ENCODE results near the gene LHFPL2.
"Not testable (repeated sequence)": the region's sequence is repeated elsewhere in the genome, so short reads cannot be mapped to it uniquely, and the experiment has no call there.

Gene LHFPL2

DNA sequence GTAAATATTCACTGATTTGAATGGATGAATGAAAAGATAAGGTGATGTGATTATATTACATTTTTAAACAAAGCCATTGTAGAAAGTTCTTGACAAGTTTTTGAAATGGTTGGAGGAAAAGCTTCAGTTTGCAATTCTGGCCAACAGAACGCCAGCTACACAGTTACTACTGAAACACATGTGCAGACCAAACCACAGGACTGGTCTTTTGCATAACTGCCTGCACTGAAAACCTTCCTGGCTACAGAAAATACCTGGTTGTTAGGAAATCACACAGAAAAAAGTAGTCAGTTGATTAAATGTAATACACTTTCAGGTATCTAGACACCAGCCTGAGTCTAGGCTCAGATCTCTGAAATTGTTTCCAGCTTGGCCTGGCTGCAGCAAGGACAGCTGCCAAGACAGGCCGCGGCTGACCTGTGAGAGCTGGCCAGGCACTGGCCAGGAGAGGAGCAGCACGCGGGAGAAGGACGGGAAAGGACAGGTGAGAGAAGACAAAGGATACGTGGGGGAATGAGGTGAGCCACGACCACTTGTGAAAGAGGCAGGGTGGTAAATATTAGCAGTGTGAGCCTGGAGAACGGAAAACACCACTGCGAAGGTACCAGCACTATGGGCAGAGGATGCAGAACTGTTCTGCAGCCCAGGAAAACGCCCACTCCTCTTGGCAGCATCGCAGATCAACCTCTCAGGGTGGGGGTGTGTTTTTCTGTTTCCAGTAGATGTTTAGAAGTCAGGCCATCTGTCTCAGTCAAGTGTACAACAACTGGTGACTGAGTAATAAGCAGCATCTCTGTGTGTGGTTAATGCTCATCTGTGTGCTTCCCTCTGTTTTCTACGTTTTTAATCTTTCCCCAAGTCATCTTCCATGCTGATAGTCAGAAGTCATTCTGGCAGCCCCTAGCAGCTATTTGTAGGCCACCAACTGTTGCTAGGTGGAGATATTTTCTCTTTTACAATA is 150.7 kb downstream of the LHFPL2 start:
- DNase-seq, result peak in 1 of 3 experiments; percentile 2

DNA sequence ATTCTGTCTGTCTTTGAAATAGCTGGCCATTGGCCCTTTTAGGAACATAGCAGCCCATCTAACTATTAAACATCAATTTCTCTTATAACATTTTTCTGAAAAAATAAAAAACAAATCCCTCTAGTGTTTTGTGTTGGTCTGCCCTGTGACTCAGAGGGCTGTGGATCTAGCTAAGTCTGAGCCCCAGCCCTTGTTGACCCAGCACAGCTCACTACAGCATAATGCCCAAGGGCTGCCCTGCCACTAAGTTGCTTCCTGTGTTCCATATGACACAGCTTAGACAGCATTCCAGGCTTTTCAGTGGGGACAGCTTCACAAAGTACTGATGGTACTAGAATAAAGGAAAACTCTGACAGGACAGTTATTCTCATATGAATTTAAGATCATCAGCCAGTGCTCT is 152.2 kb downstream of the LHFPL2 start:
- no peak for DNase-seq

DNA sequence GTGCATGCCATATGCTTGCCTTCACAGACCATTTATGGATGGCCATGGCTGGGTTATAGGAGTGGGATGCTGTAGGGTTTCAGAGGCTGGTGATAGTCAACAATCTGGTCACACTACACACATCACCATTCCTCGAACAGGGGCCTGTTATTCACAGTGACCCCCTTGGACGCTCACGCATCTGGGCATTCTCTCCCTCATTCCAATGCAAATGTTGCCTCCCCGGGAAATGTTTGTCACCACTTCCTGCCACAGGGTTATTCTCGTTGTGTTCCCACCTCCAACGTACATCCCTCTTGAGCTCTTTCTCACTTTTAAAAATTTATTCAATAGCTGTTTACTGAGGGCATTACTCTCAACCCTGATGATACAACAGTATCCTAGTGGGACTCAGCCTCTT is 152.8 kb downstream of the LHFPL2 start:
- DNase-seq, result no peak

DNA sequence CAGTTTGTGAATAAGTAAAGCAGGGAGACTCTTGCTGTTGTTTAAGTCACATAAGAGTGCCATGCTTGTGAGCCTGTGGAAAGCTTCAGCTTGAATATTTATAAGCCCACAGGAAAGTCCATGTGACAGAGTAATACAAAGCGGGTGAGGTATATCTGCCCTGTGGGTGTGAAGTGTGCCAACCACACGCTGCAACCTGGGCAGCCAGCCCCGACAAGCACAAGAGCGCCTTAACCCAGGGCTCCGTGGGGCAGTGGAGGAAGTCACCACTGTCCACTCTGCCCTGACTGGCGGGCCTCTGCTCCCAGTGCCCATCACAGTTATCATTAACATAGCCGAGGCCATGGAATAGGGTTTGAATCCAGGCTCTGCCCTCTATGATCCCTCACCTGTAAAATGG is 155.9 kb downstream of the LHFPL2 start:
- DNase-seq, result no peak

DNA sequence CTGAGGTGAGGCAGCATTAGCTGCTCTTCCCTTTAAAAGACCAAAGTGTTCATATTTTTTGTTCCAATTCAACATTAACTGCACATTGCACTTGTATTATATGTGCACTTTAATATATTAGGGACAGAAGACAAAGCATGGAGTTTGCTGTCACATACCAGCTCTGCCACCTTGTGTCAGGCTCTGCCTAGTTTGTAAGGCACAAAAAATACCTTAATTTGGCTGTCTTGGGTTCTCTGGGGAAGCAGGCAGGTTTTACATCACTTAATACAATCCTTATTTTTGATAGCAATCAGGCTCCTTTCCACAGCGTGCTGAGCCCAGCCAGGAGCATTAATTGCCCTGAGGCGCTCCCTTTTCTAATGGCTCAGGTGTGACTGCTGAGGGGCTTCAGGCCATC is 156.3 kb downstream of the LHFPL2 start:
- DNase-seq, result no peak

DNA sequence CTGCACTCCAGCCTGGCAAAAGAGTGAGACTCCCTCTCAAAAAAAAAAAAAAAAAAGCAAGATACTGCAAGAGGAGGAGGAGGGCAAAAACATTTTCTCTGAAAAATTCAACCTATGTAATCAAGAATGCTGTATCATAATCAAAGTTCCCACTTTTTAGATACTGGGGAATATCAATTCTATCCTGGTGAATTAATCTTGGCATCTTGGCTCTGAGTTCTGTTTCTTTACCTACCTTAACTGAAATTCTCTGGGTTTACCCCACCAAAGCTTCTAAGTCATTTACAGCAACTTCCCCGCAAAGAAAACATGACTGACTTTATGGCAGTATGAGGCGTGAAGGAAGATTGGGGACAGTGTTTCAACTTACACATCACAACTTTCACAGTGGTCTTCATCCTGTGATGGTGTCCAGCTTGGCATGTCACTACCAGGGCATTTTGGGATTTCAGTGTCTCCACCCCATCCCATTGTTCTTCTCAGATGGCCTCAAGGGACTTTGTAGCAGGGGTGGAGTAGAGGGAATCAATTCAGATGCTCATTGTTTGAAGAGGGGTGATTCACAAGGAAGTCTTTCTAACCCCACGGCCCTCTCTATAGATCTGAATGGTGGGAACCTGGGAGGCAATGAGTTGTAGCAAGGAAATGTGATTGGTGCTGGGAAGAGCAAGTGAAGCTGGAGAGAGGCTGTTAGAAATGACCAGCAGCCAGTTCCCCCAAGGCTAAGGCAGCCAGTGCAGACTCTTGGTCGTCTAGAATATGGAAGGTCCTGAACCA is 157.7 kb downstream of the LHFPL2 start:
- DNase-seq, result no peak

DNA sequence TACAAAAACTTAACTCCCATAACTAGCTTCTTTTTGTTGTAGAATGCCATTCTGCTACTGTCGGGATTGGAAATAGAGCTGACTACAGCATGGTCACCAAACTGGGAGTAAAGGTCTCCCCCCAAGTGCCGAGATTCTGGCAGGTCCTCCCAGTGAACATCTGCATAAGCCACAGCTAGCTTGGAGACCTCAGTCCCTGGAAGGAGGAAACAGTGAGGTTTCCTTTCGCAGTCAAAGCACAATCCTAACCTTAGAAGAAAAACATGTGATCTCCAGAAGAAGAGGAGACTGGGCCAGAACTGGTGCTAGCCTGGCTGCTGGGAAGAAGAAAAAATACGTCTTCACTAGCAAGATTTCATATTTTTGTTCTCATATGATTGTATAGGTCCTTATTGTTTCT is 160.7 kb downstream of the LHFPL2 start:
- no peak for DNase-seq

DNA sequence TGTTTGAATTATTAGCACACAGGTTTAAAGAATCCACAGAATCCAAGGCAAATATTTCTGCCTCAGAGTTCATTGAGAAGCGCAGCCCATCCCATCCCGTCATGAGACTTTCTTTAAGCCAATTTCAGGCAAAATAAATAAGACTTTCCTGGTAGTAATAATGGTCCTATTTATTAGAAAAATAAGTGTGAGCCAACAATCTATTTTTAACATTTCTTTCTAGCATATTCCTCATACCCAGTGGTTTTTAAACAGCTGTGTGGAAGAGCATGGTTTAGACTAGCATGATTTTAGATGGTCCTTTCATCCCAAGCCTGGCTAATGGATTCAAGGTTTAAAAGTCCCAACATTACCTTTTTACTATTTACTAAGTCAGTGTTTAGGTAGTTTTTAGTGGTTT is 162.4 kb downstream of the LHFPL2 start:
- no peak for DNase-seq

DNA sequence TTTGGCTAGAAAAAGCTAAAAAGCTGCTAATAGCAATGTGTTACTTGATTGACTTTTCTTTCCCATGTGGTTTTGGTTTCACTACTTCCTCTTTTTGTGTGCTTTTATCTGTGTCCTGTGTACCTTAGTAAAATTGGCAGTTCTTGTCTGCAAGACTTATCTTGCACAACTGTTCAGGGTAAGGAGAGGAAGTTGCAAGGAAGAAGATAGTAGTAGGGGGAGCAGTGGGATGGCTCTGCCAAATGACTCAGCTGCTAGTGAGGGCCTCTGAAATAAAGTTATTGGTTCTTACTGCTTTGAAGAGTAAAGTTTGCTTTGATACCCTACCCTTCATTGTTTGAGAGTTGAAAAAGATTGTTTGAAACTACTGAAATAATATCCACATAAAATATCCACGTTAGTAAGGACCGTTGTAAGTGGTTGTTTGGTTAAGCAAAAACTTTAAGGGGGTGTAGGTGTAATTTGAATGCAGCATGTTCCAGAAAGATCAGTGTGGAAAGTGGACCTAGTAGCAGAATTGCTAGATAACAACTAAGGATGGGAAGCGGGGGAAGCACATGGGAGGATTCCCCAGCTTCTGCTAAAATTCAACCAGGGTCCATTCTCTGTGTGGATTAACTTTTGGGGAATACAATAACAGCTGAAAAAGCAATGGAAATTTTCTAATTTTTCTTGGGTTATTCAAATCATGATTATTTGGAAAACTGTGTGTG is 164.6 kb downstream of the LHFPL2 start:
- DNase-seq, result no peak

DNA sequence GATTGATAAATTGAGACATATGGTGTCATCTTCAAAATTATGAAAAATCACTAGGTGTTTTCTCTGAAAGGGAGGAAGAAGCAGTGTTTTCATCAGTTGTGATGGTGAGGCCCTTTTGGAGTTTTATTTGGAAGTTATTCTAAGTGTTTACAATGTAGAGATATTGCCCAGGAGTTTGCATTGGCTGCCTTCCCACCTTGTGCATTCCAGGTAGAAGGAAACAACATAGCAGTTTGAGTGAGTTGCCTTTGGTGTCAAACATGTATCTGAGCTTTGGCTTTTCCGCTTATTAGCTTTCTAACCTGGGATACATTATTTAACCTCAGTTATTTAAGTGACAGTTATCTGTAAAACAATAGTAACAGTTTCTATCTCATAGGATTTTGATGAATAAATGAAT is 165.6 kb downstream of the LHFPL2 start:
- DNase-seq, result no peak

DNA sequence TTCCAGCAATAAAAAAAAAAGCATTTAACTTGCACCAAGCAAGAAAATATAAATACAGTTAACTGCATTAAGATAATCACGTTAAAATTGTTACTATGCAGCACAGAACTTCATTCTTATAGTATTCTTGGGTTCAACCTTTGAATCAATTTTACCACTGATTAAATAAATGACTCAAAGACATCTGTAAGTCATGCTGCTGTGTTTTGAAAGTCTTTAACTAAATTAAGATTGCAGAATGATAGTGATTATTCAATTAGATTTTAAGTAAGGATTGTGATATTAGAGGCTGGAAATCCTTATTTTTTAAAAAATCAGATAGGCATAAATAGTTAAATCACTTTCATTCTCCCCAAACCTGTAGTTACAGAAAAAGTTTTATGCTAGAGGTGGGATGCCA is 171.8 kb downstream of the LHFPL2 start:
- DNase-seq, result no peak

DNA sequence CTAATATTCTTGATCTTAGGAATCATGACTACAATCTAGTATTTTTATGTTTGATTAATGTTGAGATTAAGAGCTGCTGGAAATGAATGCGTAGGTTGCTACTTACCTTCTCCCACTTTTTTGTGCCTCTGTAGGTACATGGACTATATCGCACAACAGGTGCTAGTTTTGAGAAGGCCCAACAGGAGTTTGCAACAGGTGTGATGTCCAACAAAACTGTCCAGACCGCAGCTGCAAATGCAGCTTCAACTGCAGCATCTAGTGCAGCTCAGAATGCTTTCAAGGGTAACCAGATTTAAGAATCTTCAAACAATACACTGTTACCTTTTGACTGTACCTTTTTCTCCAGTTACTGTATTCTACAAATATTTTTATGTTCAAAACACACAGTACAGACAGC is 173.2 kb downstream of the LHFPL2 start:
- no peak for DNase-seq

DNA sequence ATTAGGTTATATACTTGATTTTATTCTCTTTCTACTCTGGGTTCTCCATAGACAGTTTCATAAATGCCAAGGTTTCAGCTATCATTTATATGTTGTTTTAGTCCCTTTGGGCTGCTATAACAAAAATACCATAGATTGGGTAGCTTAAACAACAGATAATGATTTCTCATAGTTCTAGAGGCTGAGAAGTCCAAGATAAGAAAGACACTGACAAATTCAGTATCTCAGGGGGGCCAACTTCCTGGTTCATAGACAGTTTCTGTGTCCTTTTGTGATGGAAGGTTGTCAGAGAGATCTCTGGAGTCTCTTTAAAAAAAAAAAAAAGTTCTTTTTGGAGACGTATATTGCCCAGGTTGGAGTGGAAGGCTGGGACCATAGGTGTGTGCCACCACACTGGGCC is 174.8 kb downstream of the LHFPL2 start:
- no peak for DNase-seq

DNA sequence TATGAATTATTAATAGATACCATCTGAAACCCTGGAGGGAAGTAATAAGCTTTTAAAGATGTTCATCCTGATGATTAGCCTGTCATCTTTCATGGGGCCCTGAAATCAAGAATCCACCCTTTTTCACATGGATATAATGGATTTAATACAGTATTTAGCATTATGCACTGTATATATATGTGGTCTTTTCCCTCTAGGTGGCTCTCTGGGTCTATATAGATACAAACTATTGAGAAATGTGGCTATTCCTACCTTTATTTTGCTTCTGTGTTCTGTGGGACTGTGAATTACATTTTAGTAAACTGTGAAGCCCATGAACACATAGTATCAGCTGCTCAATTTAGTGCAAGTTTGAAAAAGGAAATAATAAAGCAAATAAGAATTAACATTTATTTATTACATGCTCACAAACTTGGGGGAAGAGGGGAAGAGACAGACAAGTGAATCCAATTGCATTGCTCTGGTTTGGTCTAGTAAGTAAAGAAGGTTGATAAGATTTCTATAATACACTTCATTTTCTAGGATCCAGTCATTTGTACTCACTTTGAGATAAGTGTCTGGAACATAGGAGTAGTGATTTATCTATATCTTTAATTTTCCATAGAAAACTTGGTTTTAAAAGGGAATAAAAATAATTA is 176.0 kb downstream of the LHFPL2 start:
- DNase-seq, result peak in 1 of 3 experiments; percentile 0

DNA sequence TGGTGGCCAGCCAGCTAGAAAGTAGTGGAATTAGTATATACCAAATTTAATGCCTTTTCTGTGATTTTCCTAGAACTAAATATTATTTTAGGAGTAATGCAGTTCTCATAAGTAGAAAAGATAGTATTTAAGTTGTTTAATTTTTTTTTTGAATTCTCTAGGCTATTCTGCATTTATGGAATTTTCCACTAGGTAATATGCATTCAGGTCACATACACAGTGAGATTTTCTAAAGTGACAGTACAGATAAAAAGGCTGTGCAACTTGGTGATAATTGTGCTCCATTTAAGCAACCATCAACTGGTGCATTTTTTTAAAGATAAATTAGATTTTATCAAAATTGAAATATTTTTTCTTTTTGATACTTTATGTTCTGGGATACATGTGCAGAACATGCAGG is 176.7 kb downstream of the LHFPL2 start:
- no peak for DNase-seq

DNA sequence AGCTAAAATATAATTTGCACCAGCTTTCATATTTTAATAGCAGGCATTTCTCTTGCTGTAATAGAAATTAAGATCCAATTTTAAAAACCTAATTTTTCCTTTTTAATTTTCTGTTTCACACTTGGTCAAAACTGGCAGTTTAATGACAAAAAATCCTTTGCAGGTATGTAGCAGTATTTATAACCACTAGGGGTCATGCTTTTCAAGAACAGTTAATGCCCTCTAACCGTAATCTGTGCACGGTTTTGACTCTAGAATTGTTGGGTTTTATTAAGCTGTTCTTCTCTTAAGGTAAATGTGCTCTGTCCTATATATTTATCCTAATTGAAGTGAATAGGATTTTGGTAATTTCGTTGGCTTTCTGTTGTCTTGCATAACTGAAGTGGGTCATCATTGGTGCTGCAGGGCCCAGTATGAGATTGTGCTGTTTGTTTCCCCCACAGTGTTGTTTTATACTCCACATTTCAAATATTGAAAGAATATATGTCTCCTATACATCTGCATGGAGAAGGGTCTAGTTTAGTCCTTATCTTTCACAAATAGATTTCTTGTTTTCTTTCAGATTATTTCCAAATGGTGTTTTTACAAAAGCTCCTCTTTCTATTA is 180.7 kb downstream of the LHFPL2 start:
- peak in 2 of 3 experiments; percentile 9 to 26 for DNase-seq

DNA sequence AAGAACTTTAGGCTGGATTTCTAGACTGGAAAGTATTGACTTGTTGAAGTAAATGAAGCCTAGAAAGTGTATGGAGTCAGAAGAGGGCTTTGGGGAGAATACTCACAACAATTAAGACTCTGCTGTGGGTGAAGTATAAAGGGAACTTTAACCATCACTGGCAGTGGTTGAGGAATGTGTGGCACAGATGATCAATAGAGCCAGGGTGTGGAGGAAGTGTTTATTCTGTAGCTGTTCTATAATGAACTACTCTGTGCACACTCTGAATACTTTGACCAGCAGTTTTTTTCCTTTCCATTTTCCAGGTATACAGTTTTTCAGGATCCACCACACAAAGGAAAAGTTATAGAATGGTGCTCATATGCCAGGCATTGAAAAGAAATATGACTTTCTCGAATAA is 181.4 kb downstream of the LHFPL2 start:
- DNase-seq, result no peak

DNA sequence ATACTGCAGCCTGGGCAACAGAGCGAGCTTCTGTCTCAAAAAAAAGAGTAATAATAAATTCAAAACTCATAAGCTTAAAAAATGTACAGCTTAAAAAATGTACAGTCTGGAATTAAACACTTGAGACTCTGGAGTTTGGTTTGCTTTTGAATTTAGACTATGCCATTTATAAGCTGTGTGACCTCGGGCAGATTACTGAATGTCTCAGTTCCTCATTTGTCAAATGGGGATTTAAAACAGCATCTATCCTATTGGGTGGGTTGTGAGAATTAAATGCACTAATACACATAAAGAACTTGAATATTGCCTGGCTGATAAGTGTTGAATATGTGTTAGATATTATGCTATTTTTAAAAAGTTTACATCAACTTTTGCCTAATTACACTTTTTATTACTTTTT is 189.7 kb downstream of the LHFPL2 start:
- DNase-seq, result no peak

DNA sequence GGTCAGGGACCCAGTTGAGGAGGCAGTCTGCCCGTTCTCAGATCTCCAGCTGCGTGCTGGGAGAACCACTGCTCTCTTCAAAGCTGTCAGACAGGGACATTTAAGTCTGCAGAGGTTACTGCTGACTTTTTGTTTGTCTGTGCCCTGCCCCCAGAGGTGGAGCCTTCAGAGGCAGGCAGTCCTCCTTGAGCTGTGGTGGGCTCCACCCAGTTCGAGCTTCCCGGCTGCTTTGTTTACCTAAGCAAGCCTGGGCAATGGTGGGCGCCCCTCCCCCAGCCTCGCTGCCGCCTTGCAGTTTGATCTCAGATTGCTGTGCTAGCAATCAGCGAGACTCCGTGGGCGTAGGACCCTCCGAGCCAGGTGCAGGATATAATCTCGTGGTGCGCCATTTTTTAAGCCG is 191.1 kb downstream of the LHFPL2 start:
- DNase-seq, result not testable (repeated sequence)

DNA sequence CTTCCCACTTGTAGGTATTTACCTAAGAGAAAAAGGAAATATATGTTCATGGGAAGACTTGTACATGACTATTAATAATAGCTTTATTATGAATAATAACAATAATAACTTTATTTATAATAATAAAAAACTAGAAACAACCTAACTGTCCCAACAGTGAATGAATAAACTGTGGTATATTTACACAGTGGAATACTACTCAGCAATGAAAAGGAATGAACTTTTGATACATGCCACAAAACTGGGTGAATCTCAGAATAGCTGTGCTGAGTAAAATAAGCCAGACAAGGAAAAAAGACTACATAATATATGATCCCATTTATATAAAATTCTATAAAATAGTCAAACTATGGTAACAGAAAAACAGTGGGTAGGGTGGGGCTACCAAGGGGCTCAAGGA is 199.5 kb downstream of the LHFPL2 start:
- no peak for DNase-seq

DNA sequence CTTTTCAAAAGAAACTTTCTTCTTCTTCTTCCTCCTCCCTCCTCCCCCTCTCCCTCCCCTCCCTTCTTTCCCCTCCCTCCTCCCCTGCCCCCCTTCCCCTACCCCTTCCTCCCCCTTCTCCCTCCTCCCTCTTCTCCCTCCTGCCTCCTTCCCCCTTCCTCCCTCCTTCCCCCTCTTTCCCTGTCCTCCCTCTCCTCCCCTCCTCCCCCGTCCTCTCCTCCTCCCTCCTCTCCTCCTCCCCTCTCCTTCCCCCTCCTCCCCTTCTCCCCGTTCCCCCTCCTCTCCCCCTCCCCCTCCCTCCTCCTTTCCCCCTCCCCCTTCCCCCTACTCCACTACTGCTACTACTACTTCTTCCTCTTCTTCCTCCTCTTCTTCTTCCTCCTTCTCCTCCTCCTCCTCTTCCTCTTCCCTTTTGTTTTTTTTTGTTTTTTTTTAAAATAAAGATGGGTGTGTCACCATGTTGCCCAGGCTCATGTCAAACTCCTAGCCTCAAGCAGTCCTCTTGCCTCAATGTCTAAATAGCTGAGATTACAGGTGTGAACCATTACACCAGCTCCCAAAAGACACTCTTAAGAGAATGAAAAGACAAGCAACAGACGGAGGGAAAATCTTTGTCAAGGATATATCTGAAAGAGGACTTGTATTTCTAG is 200.7 kb downstream of the LHFPL2 start:
- DNase-seq, result no peak
